HT-29 (cell line): ENCODE measurements around the gene RNF212. TPM values are rescaled to one million over a fixed set of nuclear protein-coding genes. Genes with fewer than 3 reads are reported as not detected.
A peak's percentile ranks its signal among the peaks of the same experiment; 100 is the strongest.

Experiments used
- DNase-seq: peaks from one replicate; pipeline ENCODE4 v3.0.0-alpha.2; 2015; ENCODE audit warnings: low spot score
- total RNA-seq: library from RNA; depleted of rRNA; stranded (reverse); fragments of >200 nt; shearing (Covaris generic); gene quantifications from 2 replicates; pipeline ENCODE4 v1.2.3, GENCODE V29; 2014

Gene RNF212
- total RNA-seq, 1 experiment from 2014 or later, result not detected

GRCh38 chr4:1036976-1037810 lies 76.2 kb downstream of the RNF212 start:
- no peak for DNase-seq

GRCh38 chr4:1036095-1036494 lies 77.3 kb downstream of the RNF212 start:
- DNase-seq, result no peak

GRCh38 chr4:1035510-1035909 lies 77.9 kb downstream of the RNF212 start:
- peak; percentile 66 for DNase-seq

GRCh38 chr4:1033840-1034551 lies 79.4 kb downstream of the RNF212 start:
- peak; percentile 49 for DNase-seq

- DNase-seq, result no peak
Observed at GRCh38 chr4:1032861-1033260, 80.5 kb downstream of the RNF212 start.

- peak; percentile 42 for DNase-seq
Observed at GRCh38 chr4:1031956-1032795, 81.2 kb downstream of the RNF212 start.

- no peak for DNase-seq
Observed at GRCh38 chr4:1031346-1031745, 82.0 kb downstream of the RNF212 start.

GRCh38 chr4:1030559-1030958 lies 82.8 kb downstream of the RNF212 start:
- peak; percentile 23 for DNase-seq

GRCh38 chr4:1030031-1030430 lies 83.3 kb downstream of the RNF212 start:
- peak; percentile 52 for DNase-seq

- peak; percentile 19 for DNase-seq
Observed at GRCh38 chr4:1029529-1029928, 83.8 kb downstream of the RNF212 start.

GRCh38 chr4:1028574-1029220 lies 84.7 kb downstream of the RNF212 start:
- DNase-seq, result no peak

- no peak for DNase-seq
Observed at GRCh38 chr4:1027915-1028238, 85.5 kb downstream of the RNF212 start.

GRCh38 chr4:1027219-1027914 lies 86.0 kb downstream of the RNF212 start:
- peak; percentile 24 for DNase-seq

- peak; percentile 41 for DNase-seq
Observed at GRCh38 chr4:1026115-1026514, 87.2 kb downstream of the RNF212 start.

- no peak for DNase-seq
Observed at GRCh38 chr4:1024882-1025545, 88.3 kb downstream of the RNF212 start.

GRCh38 chr4:1023895-1024740 lies 89.2 kb downstream of the RNF212 start:
- no peak for DNase-seq

- no peak for DNase-seq
Observed at GRCh38 chr4:1023075-1023640, 90.2 kb downstream of the RNF212 start.

GRCh38 chr4:1022739-1023066 lies 90.7 kb downstream of the RNF212 start:
- no peak for DNase-seq

GRCh38 chr4:1022051-1022738 lies 91.2 kb downstream of the RNF212 start:
- DNase-seq, result no peak
